GM21737 (cell line): Measurements from ENCODE around the gene CCL26.
"Not testable (repeated sequence)": the region's sequence is repeated elsewhere in the genome, so short reads cannot be mapped to it uniquely, and the experiment has no call there.

Source experiments
- ATAC-seq: cut with Tn5 transposase; IDR thresholded peaks from one replicate; pipeline ENCODE4 v1.9.1; 2021; ENCODE audit warnings: mild to moderate bottlenecking, moderate library complexity; ENCODE audit not compliant: unreplicated experiment

CCL26 gene

GRCh38 chr7:75793676-75794075 is 21.7 kb upstream of the CCL26 start:
- ATAC-seq: no peak

DNA sequence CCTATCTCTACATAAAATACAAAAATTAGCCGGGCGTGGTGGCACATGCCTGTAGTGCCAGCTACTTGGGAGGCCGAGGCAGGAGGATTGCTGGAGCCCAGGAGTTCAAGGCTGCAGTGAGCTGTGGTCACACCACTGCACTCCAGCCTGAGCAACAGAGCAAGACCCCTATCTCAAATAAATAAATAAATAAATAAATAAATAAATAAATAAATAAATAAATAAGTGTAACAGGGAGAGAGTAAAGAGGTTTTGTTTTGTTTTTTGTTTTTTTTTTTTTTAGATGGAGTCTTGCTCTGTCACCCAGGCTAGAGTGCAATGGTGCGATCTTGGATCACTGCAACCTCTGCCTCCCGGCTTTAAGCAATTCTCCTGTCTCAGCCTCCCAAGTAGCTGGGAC is 20.6 kb upstream of the CCL26 start:
- ATAC-seq: not testable (repeated sequence)

- no peak for ATAC-seq
These were observed 17.4 kb upstream of the CCL26 start for GRCh38 chr7:75789361-75789924.

- not testable (repeated sequence) for ATAC-seq
These were observed 16.3 kb upstream of the CCL26 start for GRCh38 chr7:75788154-75788847.

GRCh38 chr7:75783058-75783457 is 11.0 kb upstream of the CCL26 start:
- not testable (repeated sequence) for ATAC-seq

GRCh38 chr7:75780647-75781273 is 8.7 kb upstream of the CCL26 start:
- not testable (repeated sequence) for ATAC-seq

DNA sequence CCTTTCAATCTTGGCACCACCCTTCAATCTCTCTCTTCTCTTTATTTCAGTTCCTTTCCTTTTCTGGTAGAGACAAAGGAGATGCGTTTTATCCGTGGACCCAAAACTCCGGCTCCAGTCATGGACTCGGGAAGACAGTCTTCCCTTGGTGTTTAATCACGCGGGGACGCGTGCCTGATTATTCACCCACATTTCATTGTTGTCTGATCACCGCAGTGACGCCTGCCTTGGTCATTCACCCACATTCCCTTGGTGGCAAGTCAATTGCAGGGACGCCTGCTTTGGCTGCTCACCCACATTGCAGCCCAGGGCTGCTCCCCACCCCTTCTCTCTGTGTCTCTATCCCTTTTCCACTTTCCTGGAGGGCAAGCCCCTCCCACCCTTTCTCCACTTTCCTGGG is 7.5 kb upstream of the CCL26 start:
- not testable (repeated sequence) for ATAC-seq

- ATAC-seq: not testable (repeated sequence)
These were observed 7.0 kb upstream of the CCL26 start for GRCh38 chr7:75779035-75779434.

DNA sequence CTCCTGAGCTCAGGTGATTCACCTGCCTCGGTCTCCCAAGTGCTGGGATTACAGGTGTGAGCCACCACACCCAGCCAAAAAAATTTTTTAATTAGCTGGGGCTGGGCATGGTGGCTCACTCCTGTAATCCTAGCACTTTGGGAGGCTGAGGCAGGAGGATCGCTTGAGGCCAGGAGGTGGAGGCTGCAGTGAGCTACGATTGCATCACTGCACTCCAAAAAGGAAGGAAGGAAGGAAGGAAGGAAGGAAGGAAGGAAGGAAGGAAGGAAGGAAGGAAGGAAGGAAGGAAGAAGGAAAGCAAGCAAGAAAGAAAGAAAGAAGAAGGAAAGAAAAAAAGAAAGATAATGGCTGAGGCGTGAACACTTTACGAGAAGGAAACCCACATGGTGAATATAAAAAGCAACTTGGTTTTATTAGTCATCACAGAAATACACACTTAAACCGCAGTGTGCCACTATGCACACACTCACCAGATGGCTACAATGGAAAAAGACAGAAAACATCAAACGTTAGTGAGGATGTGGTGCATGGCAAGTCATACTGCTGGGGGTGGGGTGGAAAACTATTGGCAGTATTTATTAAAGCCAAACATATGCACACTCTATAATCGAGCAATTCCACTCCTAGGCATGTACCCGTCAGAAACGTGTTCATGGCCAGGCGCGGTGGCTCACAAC is 4.4 kb upstream of the CCL26 start:
- ATAC-seq: no peak

- not testable (repeated sequence) for ATAC-seq
These were observed 1.9 kb upstream of the CCL26 start for GRCh38 chr7:75773958-75774357.

DNA sequence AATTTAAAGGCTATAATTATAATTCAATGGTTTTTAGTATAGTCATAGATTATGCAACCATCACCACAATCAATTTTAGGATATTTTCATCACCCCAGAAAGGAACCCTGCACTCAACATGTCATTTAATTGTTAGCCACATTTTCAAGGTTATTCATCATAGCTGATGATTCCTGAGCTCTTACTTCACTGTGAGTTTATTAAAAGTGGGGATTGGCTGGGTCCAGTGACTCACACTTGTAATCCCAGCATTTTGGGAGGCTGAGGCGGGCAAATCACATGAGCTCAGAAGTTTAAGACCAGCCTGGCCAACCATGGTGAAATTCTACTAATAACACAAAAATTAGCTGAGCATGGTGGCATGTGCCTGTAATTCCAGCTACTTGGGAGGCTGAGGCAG is 787 bp downstream of the CCL26 start:
- ATAC-seq: no peak

DNA sequence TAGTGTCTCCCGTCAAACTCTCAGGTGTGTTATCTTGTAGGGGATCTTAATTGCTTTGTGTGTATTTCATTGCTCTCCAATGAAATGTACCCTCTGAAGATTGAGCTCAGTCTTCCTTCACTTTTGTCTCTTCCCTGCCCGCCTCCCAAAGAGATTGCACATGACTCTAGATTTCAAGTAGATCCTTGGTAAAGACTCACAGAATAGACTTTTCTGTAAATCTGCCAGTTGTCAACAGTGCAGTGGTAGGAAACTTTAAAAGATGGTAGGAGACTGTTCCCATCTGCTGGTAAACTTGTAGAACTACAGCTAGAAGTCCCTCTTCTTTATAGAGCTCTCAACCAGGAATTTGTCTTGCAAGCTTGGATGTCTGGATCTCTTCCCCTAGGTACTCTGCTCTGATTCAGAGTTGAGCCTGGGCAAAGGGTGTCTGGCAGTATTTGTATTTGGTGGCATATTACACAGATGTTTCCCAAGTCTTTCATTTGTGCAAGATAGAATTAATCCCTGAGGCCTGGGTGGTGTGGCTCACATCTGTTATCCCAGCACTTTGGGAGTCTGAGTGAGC is 9.6 kb downstream of the CCL26 start:
- no peak for ATAC-seq

DNA sequence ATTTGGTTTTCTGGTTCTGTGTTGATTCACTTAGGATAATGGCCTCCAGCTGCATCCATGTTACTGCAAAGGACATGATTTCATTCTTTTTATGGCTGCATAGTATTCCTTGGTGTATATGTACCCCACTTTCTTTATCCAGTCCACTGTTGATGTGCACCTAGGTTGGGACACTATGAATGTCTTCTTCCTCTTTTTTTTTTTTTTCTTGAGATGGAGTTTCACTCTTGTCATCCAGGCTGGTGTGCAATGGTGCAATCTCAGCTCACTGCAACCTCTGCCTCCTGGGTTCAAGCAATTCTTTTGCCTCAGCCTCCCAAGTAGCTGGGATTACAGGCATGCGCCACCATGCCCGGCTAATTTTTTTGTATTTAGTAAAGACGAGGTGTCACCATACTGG is 10.2 kb downstream of the CCL26 start:
- not testable (repeated sequence) for ATAC-seq

DNA sequence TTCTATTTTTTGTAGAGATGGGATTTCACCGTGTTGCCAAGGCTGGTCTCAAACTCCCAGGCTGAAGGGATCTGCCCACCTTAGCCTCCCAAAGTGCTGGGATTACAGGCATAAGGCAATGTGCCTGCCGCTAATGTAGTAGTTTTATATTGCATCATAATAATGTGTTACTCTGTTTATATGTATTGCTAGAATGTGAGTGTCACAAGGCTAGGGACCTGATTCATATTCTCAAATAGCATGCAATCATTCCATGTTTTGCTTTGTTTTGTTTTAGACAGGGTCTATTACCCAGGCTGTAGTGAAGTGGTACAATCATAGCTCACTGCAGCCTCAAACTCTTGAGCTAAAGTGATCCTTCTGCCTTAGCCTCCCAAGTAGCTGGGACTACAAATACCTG is 13.5 kb downstream of the CCL26 start:
- ATAC-seq: no peak

- no peak for ATAC-seq
These were observed 14.2 kb downstream of the CCL26 start for GRCh38 chr7:75757860-75758259.

GRCh38 chr7:75756991-75757676 is 14.9 kb downstream of the CCL26 start:
- no peak for ATAC-seq

DNA sequence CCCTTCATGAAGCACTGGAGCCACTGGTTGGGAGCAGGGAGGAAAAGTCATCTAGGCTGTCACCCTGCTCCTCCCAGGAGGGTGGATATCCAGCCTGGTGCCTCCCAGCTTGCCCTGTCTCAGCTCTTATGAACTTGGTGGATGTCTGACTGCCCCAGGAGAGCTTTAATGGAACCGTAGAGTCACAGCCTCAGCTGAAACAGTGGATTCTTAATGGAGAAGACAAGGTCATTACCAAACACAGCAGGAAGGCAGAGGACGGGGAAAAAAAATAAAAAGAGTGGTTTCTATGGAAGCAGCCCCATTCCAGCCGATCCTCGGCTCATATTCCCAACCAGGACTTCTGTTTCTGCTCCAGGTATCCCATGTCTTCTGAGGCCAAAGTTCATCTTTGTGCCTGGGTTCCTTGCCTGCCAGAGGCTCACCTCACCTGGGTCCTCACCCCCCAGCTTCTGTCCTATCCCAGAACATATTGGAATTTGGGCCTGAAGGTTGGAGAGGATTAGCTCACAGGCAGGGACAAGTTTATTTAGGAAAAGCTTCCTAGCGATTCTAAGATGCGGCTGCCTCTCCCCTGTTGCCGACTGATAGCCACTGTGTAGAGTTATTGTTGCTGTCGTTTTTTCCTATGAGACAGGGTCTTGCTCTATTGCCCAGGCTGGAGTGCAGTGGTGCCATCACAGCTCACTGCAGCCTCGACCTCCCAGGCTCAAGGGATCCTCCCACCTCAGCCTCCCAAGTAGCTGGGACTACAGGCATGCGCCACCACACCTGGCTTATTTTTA is 15.6 kb downstream of the CCL26 start:
- no peak for ATAC-seq

DNA sequence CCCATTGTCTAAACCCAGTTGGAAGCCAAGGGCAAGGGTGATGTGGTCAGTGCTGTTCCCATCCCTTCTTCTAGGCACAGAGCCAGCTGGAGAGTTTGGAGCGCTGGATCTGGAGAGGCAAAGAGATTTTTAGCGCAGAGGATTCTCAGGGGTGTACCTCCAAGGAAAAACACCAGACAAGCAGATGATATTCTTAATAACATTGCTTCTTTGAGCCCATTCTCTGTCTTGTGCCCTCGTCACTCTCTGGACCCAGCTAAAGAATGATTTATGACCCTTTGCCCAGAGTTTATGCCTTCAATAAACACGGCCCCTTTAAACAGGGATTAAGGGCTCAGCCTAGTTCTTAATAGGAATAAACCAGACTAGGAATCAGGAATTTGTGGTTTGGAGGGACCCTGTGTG is 28.6 kb downstream of the CCL26 start:
- no peak for ATAC-seq

- ATAC-seq: no peak
These were observed 31.0 kb downstream of the CCL26 start for GRCh38 chr7:75740846-75741497.
